ENCODE results near the gene FSCN2.

DNA sequence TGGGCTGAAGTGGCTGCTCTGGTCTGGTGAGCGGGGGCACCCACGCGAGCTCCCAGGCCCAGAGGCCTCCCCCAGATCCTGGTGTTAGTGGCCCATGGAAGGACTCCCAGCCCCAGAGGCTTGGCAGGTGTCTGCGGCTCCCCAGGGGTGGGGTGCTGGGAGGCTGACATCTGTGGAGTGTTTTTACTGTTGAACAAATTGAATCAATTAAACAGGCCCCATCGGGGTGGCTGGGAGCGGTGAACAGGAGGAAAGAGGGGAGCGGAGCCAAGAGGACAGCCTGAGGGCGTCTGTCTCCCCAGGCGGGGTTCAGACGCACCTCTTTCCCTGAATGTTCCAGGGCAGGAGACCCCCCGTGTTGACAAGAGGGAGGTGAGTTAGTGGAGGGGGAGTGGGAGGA is 45.5 kb upstream of the FSCN2 start:
- TF ChIP-seq CREB1 (CRISPR knock-in tag; IDR thresholded peaks at IDR 0.05; ENCODE audit: low read depth) (no peak), POLR2AphosphoS5 (IDR thresholded peaks at IDR 0.05; ENCODE audit: low read depth) (no peak), NANOG (IDR thresholded peaks at IDR 0.05; ENCODE audit: borderline replicate concordance) (no peak), EZH2 (IDR thresholded peaks at IDR 0.05; ENCODE audit: low read depth, unreplicated experiment) (no peak), EZH2phosphoT487 (IDR thresholded peaks at IDR 0.05; ENCODE audit: unreplicated experiment) (no peak), JUNB (IDR thresholded peaks at IDR 0.05; ENCODE audit: unreplicated experiment) (no peak), STAT1 (IDR thresholded peaks at IDR 0.05; ENCODE audit: unreplicated experiment) (no peak), ZNF462 (CRISPR knock-in tag; IDR thresholded peaks at IDR 0.05) (no peak)
- TF ChIP-seq, protein P1, sequence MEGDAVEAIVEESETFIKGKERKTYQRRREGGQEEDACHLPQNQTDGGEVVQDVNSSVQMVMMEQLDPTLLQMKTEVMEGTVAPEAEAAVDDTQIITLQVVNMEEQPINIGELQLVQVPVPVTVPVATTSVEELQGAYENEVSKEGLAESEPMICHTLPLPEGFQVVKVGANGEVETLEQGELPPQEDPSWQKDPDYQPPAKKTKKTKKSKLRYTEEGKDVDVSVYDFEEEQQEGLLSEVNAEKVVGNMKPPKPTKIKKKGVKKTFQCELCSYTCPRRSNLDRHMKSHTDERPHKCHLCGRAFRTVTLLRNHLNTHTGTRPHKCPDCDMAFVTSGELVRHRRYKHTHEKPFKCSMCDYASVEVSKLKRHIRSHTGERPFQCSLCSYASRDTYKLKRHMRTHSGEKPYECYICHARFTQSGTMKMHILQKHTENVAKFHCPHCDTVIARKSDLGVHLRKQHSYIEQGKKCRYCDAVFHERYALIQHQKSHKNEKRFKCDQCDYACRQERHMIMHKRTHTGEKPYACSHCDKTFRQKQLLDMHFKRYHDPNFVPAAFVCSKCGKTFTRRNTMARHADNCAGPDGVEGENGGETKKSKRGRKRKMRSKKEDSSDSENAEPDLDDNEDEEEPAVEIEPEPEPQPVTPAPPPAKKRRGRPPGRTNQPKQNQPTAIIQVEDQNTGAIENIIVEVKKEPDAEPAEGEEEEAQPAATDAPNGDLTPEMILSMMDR (conservative IDR thresholded peaks at IDR 0.05; ENCODE audit: low read depth in 2 of 2): no peak
- TF ChIP-seq, protein P2, sequence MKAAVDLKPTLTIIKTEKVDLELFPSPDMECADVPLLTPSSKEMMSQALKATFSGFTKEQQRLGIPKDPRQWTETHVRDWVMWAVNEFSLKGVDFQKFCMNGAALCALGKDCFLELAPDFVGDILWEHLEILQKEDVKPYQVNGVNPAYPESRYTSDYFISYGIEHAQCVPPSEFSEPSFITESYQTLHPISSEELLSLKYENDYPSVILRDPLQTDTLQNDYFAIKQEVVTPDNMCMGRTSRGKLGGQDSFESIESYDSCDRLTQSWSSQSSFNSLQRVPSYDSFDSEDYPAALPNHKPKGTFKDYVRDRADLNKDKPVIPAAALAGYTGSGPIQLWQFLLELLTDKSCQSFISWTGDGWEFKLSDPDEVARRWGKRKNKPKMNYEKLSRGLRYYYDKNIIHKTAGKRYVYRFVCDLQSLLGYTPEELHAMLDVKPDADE (IDR thresholded peaks at IDR 0.05): no peak
- TF ChIP-seq, protein P3, sequence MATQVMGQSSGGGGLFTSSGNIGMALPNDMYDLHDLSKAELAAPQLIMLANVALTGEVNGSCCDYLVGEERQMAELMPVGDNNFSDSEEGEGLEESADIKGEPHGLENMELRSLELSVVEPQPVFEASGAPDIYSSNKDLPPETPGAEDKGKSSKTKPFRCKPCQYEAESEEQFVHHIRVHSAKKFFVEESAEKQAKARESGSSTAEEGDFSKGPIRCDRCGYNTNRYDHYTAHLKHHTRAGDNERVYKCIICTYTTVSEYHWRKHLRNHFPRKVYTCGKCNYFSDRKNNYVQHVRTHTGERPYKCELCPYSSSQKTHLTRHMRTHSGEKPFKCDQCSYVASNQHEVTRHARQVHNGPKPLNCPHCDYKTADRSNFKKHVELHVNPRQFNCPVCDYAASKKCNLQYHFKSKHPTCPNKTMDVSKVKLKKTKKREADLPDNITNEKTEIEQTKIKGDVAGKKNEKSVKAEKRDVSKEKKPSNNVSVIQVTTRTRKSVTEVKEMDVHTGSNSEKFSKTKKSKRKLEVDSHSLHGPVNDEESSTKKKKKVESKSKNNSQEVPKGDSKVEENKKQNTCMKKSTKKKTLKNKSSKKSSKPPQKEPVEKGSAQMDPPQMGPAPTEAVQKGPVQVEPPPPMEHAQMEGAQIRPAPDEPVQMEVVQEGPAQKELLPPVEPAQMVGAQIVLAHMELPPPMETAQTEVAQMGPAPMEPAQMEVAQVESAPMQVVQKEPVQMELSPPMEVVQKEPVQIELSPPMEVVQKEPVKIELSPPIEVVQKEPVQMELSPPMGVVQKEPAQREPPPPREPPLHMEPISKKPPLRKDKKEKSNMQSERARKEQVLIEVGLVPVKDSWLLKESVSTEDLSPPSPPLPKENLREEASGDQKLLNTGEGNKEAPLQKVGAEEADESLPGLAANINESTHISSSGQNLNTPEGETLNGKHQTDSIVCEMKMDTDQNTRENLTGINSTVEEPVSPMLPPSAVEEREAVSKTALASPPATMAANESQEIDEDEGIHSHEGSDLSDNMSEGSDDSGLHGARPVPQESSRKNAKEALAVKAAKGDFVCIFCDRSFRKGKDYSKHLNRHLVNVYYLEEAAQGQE (IDR thresholded peaks at IDR 0.05; ENCODE audit: unreplicated experiment): no peak
